Measurements from ENCODE around the gene TECPR2.
A peak's percentile ranks its signal among the peaks of the same experiment; 100 is the strongest.
"Not testable (repeated sequence)": the region's sequence is repeated elsewhere in the genome, so short reads cannot be mapped to it uniquely, and the experiment has no call there.

Gene TECPR2

GRCh38 chr14:102351023-102351422 lies 11.7 kb upstream of the TECPR2 start:
- no peaks in the 10 kb centered on the region for H3K4me1 ChIP-seq
- H3K4me2 ChIP-seq: no peak overlapping the region
- no peak overlapping the region for H3K27ac ChIP-seq
- no peaks in the 10 kb centered on the region for H4K20me1 ChIP-seq
- no peak overlapping the region for H3K9ac ChIP-seq
- peaks cover 96% of the 10 kb centered on the region for H3K36me3 ChIP-seq
- no peaks in the 10 kb centered on the region for H3K9me3 ChIP-seq
- H3K27me3 ChIP-seq: no peaks in the 10 kb centered on the region
- no peak overlapping the region for H3K4me3 ChIP-seq
- no peak for TF ChIP-seq Cebpa-rat (IDR thresholded peaks at IDR 0.05)

GRCh38 chr14:102351593-102351992 lies 11.1 kb upstream of the TECPR2 start:
- H3K9me3 ChIP-seq, H3K9ac ChIP-seq, H3K27ac ChIP-seq, H3K4me3 ChIP-seq, H3K4me2 ChIP-seq, H3K27me3 ChIP-seq, H3K4me1 ChIP-seq, H4K20me1 ChIP-seq: not testable (repeated sequence)
- peaks cover 96% of the 10 kb centered on the region for H3K36me3 ChIP-seq

DNA sequence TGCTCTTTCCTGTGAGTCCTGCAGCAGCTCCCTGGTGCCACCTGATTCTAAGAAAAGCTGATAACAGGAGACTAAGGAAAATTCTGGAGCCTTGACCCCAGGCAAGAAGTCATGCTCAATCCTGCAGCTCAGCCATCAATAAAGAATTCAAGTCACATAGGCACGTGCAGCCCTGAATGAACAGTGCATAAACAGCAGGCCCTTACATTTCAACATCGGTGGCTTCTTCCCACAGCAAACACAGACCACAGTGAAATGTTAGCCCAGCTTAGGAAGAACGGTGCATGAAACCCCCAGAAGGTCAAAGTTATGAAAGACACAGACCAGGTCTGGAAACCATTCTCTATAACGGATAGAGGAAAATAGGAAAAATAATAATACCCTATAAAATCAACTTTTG lies 10.5 kb upstream of the TECPR2 start:
- TF ChIP-seq Cebpa-rat (IDR thresholded peaks at IDR 0.05): no peak
- no peaks in the 10 kb centered on the region for H3K9me3 ChIP-seq
- H3K9ac ChIP-seq: no peak overlapping the region
- no peak overlapping the region for H3K4me3 ChIP-seq
- no peaks in the 10 kb centered on the region for H3K4me1 ChIP-seq
- no peak overlapping the region for H3K27ac ChIP-seq
- H3K27me3 ChIP-seq: no peaks in the 10 kb centered on the region
- H4K20me1 ChIP-seq: no peaks in the 10 kb centered on the region
- H3K36me3 ChIP-seq: peaks cover 96% of the 10 kb centered on the region
- H3K4me2 ChIP-seq: no peak overlapping the region

GRCh38 chr14:102353126-102353619 lies 9.6 kb upstream of the TECPR2 start:
- Histone ChIP-seq H4K20me1 (no peaks in the 10 kb centered on the region), H3K4me3 (no peak overlapping the region), H3K4me2 (no peak overlapping the region), H3K36me3 (peaks cover 96% of the 10 kb centered on the region), H3K9me3 (no peaks in the 10 kb centered on the region), H3K4me1 (no peaks in the 10 kb centered on the region), H3K9ac (no peak overlapping the region), H3K27me3 (no peaks in the 10 kb centered on the region), H3K27ac (no peak overlapping the region)
- no peak for TF ChIP-seq Cebpa-rat (IDR thresholded peaks at IDR 0.05)

DNA sequence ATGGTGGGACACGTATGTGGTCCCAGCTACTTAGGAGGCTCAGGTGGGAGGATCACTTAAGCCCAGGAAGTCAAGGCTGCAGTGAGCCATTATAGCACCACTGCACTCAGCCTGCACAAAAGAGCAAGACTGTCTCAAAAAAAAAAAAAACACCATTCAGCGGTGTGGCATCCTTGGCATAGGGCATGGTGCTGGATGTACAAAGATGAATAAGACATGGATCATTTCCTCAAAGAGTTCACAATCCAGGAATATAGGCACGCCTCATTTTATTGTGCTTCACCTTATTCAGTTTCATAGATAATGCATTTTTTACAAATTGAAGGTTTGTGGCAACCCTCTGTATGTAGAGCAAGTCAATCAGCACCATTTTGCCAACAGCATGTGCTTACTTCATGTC lies 6.5 kb upstream of the TECPR2 start:
- Histone ChIP-seq H3K9ac (no peak overlapping the region), H3K36me3 (peaks cover 76% of the 10 kb centered on the region), H3K27ac (no peak overlapping the region), H3K9me3 (no peaks in the 10 kb centered on the region), H3K27me3 (no peaks in the 10 kb centered on the region), H3K4me1 (peaks cover 4% of the 10 kb centered on the region; the same call in 1 of the 2 replicates), H3K4me3 (no peak overlapping the region), H4K20me1 (no peaks in the 10 kb centered on the region), H3K4me2 (no peak overlapping the region)
- no peak for TF ChIP-seq Cebpa-rat (IDR thresholded peaks at IDR 0.05)

- TF ChIP-seq Cebpa-rat (IDR thresholded peaks at IDR 0.05): no peak
- Histone ChIP-seq H3K27me3 (no peaks in the 10 kb centered on the region), H3K9me3 (no peaks in the 10 kb centered on the region), H3K4me1 (peaks cover 26% of the 10 kb centered on the region), H3K27ac (no peak overlapping the region), H4K20me1 (no peaks in the 10 kb centered on the region), H3K4me2 (no peak overlapping the region), H3K4me3 (no peak overlapping the region), H3K9ac (no peak overlapping the region), H3K36me3 (peaks cover 46% of the 10 kb centered on the region)
These were observed 3.4 kb upstream of the TECPR2 start for GRCh38 chr14:102359341-102359740.

DNA sequence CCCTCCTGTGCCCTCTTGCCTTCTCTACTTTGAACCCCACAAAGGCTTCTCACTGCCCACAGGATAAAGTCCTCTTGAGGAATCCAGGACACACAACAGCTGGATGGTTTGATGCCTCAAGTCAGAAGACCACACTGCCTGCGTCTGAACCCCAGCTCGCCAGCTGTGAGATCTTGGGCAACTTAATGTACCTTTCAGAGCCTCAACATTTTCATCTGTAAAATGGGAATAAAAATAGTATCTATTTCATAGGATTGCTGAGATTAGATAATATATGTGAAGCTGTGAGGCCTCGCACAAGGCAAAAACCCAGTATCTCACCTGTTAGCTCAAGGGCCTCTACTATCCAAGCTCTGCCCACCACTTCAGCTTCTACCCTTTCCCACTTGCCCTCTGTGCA lies 2.4 kb upstream of the TECPR2 start:
- H3K9ac ChIP-seq: no peak overlapping the region
- no peaks in the 10 kb centered on the region for H3K9me3 ChIP-seq
- H3K27ac ChIP-seq: no peak overlapping the region
- no peaks in the 10 kb centered on the region for H4K20me1 ChIP-seq
- H3K27me3 ChIP-seq: no peaks in the 10 kb centered on the region
- H3K4me2 ChIP-seq: no peak overlapping the region
- H3K4me1 ChIP-seq: peaks cover 28% of the 10 kb centered on the region
- H3K4me3 ChIP-seq: no peak overlapping the region
- TF ChIP-seq Cebpa-rat (IDR thresholded peaks at IDR 0.05): no peak
- H3K36me3 ChIP-seq: peaks cover 36% of the 10 kb centered on the region

DNA sequence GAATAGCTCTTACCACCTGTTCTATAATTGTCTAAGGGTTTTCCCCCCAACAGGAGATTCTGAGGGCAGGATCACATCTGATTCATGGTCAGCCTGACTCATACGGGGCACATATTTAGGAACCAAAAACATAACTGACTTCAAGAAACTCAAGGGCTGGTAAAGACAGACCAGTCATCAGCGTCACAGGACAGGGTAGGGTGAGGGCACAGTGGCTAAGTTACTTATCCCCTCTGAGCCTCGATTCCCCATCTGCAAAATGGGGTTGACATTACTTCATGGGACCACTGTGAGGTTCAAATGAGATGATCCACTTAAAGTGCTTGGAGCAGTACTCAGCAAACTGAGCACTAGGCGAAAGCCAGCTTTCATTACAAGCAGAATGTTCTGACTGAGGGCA lies 657 bp upstream of the TECPR2 start:
- no peak for TF ChIP-seq Cebpa-rat (IDR thresholded peaks at IDR 0.05)
- Histone ChIP-seq H3K4me1 (peaks cover 28% of the 10 kb centered on the region), H3K9ac (peak overlapping the region; percentile 91), H3K4me2 (peak overlapping the region; percentile 96), H3K36me3 (peaks cover 19% of the 10 kb centered on the region), H3K4me3 (peak overlapping the region; percentile 89), H3K9me3 (no peaks in the 10 kb centered on the region), H3K27me3 (no peaks in the 10 kb centered on the region), H4K20me1 (no peaks in the 10 kb centered on the region), H3K27ac (peak overlapping the region; percentile 78)

DNA sequence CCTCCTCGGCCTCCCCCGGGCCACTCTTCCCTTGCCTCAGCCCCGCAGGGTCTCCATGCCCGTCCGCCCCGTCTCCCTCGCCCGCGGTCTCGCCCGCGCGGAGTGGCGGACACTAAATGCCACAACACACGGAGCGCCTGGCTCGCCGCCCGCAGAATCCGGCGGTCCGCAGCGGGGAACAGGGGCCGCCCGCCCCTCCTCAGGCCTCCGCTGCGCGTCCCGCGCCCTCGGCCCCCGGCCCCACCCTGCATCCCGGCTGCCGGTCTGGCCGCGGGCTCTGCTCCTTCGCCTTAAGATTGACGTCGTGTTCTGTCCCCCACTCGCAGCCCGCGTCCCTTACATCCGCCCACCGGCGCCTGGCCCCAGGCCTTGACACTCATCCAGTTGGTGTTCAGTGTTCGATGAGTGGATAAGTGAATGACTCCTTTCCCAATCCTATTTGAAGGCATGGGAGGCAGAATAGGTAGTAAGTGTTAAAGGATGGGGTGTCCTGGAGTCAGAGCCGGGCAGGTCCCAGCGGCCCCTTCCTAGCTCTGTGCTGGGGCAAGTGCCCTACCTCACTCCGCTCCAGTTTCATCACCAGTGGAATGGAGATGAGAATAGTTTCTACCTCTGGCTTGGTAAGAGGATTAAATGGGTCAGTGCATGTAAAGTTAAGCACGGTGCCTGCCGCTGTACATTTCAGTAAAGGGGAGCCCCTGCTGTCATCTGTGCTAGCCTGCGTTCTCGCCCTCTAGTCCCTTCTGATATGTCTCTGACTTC lies 622 bp downstream of the TECPR2 start:
- Histone ChIP-seq H3K4me1 (peaks cover 41% of the 10 kb centered on the region), H3K9ac (peak overlapping the region; percentile 91), H3K27ac (peak overlapping the region; percentile 78), H4K20me1 (no peaks in the 10 kb centered on the region), H3K9me3 (no peaks in the 10 kb centered on the region), H3K36me3 (peaks cover 6% of the 10 kb centered on the region), H3K27me3 (no peaks in the 10 kb centered on the region), H3K4me2 (peak overlapping the region; percentile 90), H3K4me3 (peak overlapping the region; percentile 89)
- TF ChIP-seq Cebpa-rat (IDR thresholded peaks at IDR 0.05): no peak

GRCh38 chr14:102370305-102370809 lies 7.6 kb downstream of the TECPR2 start:
- no peaks in the 10 kb centered on the region for H3K9me3 ChIP-seq
- H3K27me3 ChIP-seq: no peaks in the 10 kb centered on the region
- H3K4me1 ChIP-seq: peaks cover 12% of the 10 kb centered on the region
- no peak overlapping the region for H3K4me2 ChIP-seq
- H3K27ac ChIP-seq: no peak overlapping the region
- peaks cover 8% of the 10 kb centered on the region for H4K20me1 ChIP-seq
- H3K9ac ChIP-seq: no peak overlapping the region
- TF ChIP-seq Cebpa-rat (IDR thresholded peaks at IDR 0.05): no peak
- no peak overlapping the region for H3K4me3 ChIP-seq
- no peaks in the 10 kb centered on the region for H3K36me3 ChIP-seq

Data from BLaER1 (cell line).